Cortex of kidney (tissue), 1 donor: ENCODE measurements around the gene CPO.
"Not testable (repeated sequence)": the region's sequence is repeated elsewhere in the genome, so short reads cannot be mapped to it uniquely, and the experiment has no call there.

ENCODE experiments used
- DNase-seq: peaks from one replicate; lab custom pipeline; 2025; lab: John Stamatoyannopoulos, UW

Gene CPO

GRCh38 chr2:206939340-206939739 lies at the start of gene CPO:
TSS of gene CPO (plus strand) at chr2:206939518. CDS start at chr2:206939600, 82 bp downstream.
- DNase-seq = no peak

- DNase-seq = no peak
These were observed 49.1 kb upstream of the CPO start for GRCh38 chr2:206890179-206890578.

GRCh38 chr2:206890926-206891325 lies 48.4 kb upstream of the CPO start:
- DNase-seq = no peak

GRCh38 chr2:206915121-206915520 lies 24.2 kb upstream of the CPO start:
- no peak for DNase-seq

- no peak for DNase-seq
These were observed 21.1 kb upstream of the CPO start for GRCh38 chr2:206918263-206918662.

GRCh38 chr2:206920310-206920709 lies 19.0 kb upstream of the CPO start:
- DNase-seq = no peak

- DNase-seq = no peak
These were observed 18.4 kb upstream of the CPO start for GRCh38 chr2:206920951-206921350.

GRCh38 chr2:206921529-206921928 lies 17.8 kb upstream of the CPO start:
- no peak for DNase-seq

- DNase-seq = no peak
These were observed 3.1 kb upstream of the CPO start for GRCh38 chr2:206935991-206936842.

- DNase-seq = no peak
These were observed 2.5 kb upstream of the CPO start for GRCh38 chr2:206936843-206937230.

GRCh38 chr2:206937555-206937954 lies 1.8 kb upstream of the CPO start:
- no peak for DNase-seq

GRCh38 chr2:206940546-206940945 lies 1.2 kb downstream of the CPO start:
- DNase-seq = no peak

GRCh38 chr2:206942592-206943478 lies 3.5 kb downstream of the CPO start:
- DNase-seq = no peak

- DNase-seq = not testable (repeated sequence)
These were observed 14.1 kb downstream of the CPO start for GRCh38 chr2:206953404-206953803.

- DNase-seq = no peak
These were observed 15.9 kb downstream of the CPO start for GRCh38 chr2:206955253-206955652.

GRCh38 chr2:206958261-206958660 lies 18.9 kb downstream of the CPO start:
- DNase-seq = no peak

GRCh38 chr2:206962966-206963365 lies 23.6 kb downstream of the CPO start:
- DNase-seq = no peak

- no peak for DNase-seq
These were observed 29.1 kb downstream of the CPO start for GRCh38 chr2:206968134-206969086.

- DNase-seq = no peak
These were observed 29.9 kb downstream of the CPO start for GRCh38 chr2:206969192-206969591.

GRCh38 chr2:206970589-206971360 lies 31.5 kb downstream of the CPO start:
- DNase-seq = no peak

GRCh38 chr2:206971805-206972204 lies 32.5 kb downstream of the CPO start:
- no peak for DNase-seq
